GM23248 (cell line): ENCODE measurements around the gene ADGRV1. TPM values are rescaled to one million over a fixed set of nuclear protein-coding genes. Genes with fewer than 3 reads are reported as not detected.

Source experiments
- DNase-seq: peaks from one replicate; pipeline ENCODE4 v3.0.0-alpha.2; 2015
- H2AFZ ChIP-seq: fragments of 200-600 bp; sonication (generic); 2 replicates; pipeline ENCODE4 v1.6.1; 2016; ENCODE audit warnings: antibody characterized with exemption
- H3F3A ChIP-seq: fragments of 200-600 bp; sonication (generic); 2 replicates; pipeline ENCODE4 v1.6.1; 2016; ENCODE audit warnings: mild to moderate bottlenecking, antibody characterized with exemption, mixed run types; ENCODE audit not compliant: insufficient read depth
- H3K27ac ChIP-seq: fragments of 200-600 bp; sonication (generic); 2 replicates; pipeline ENCODE4 v1.5.1; 2016; ENCODE audit warnings: mild to moderate bottlenecking
- H3K27me3 ChIP-seq: fragments of 200-600 bp; sonication (generic); replicated peaks from 2 replicates; pipeline ENCODE4 v1.6.1; 2016; ENCODE audit warnings: mild to moderate bottlenecking; ENCODE audit not compliant: insufficient read depth
- H3K36me3 ChIP-seq: fragments of 200-600 bp; sonication (generic); 2 replicates; pipeline ENCODE4 v1.6.1; 2016; ENCODE audit warnings: low read depth, mild to moderate bottlenecking
- H3K4me1 ChIP-seq: fragments of 200-600 bp; sonication (generic); 2 replicates; pipeline ENCODE4 v1.6.1; 2016; ENCODE audit warnings: mild to moderate bottlenecking; ENCODE audit not compliant: insufficient read depth
- H3K4me2 ChIP-seq: fragments of 200-600 bp; sonication (generic); one replicate; pipeline ENCODE4 v1.6.1; 2016; ENCODE audit warnings: mild to moderate bottlenecking; ENCODE audit not compliant: unreplicated experiment
- H3K4me3 ChIP-seq: fragments of 200-600 bp; sonication (generic); 2 replicates; pipeline ENCODE4 v1.5.1; 2016; ENCODE audit warnings: mild to moderate bottlenecking
- H3K79me2 ChIP-seq: fragments of 200-600 bp; sonication (generic); 2 replicates; pipeline ENCODE4 v1.6.1; 2016; ENCODE audit warnings: mild to moderate bottlenecking; ENCODE audit not compliant: insufficient read depth
- H3K9ac ChIP-seq: fragments of 200-600 bp; sonication (generic); 2 replicates; pipeline ENCODE4 v1.6.1; 2016; ENCODE audit warnings: mild to moderate bottlenecking
- H3K9me2 ChIP-seq: fragments of 200-600 bp; sonication (generic); 2 replicates; pipeline ENCODE4 v1.6.1; 2016; ENCODE audit warnings: mixed run types, mild to moderate bottlenecking, moderate library complexity; ENCODE audit not compliant: insufficient read depth
- H3K9me3 ChIP-seq: fragments of 200-600 bp; sonication (generic); one replicate; pipeline ENCODE4 v1.6.1; 2017; ENCODE audit warnings: low read depth
- H4K20me1 ChIP-seq: fragments of 200-600 bp; sonication (generic); 2 replicates; pipeline ENCODE4 v1.6.0; 2016; ENCODE audit not compliant: insufficient read depth
- EZH2 ChIP-seq: fragments of 200-600 bp; sonication (generic); IDR thresholded peaks from 2 replicates; pipeline ENCODE4 v1.6.1; 2018; ENCODE audit warnings: antibody characterized with exemption, mild to moderate bottlenecking; ENCODE audit not compliant: insufficient read depth, poor library complexity, severe bottlenecking
- EZH2phosphoT487 ChIP-seq: fragments of 200-600 bp; sonication (generic); IDR thresholded peaks from 2 replicates; pipeline ENCODE4 v1.6.1; 2018; ENCODE audit warnings: antibody characterized with exemption, moderate library complexity, mild to moderate bottlenecking, low read depth; ENCODE audit not compliant: insufficient read depth
- WGBS, 2 experiments: methylation state at CpG; one replicate each; pipeline ENCODE4 v1.1.6; 2015 to 2017; ENCODE audit warnings: low lambda C conversion rate in 2 of 2, low coverage in 1 of 2; ENCODE audit errors: missing lambda C conversion rate in 2 of 2; 5-methylcytosine and 5-hydroxymethylcytosine counted together
- in situ Hi-C: fragments of 300-500 bp; cut with MboI; formaldehyde crosslinking; loops from 2 replicates; pipeline ENCODE4 v1.15.0; 2020
- polyA plus RNA-seq: library from polyadenylated mRNA; unstranded; fragments of >200 nt; fragmentation: Nextera tagmentation; extraction: Ambion mirVana; gene quantifications from 2 replicates; pipeline ENCODE4 v1.2.1, GENCODE V29; 2016
- total RNA-seq: library from RNA; depleted of rRNA; stranded (reverse); fragments of >200 nt; shearing (Covaris generic); gene quantifications from 2 replicates; pipeline ENCODE4 v1.2.3, GENCODE V29; 2014

ADGRV1 gene
- total and polyA plus RNA-seq, 2 experiments from 2014 or later = not detected

GRCh38 chr5:91090995-91091394 is 532.4 kb downstream of the ADGRV1 start:
- H3K4me3 ChIP-seq = no peak overlapping the region
- no peaks in the 10 kb centered on the region for H4K20me1 ChIP-seq
- no peak overlapping the region for H3K9ac ChIP-seq
- no peaks in the 10 kb centered on the region for H3K36me3 ChIP-seq
- no peak overlapping the region for H2AFZ ChIP-seq
- no peaks in the 10 kb centered on the region for H3K9me3 ChIP-seq
- no peaks in the 10 kb centered on the region for H3F3A ChIP-seq
- WGBS, 2 experiments = 38 to 56% methylated on average over 1 of the region's 1 CpG
- no peak for DNase-seq
- H3K4me1 ChIP-seq = no peaks in the 10 kb centered on the region
- no peak overlapping the region for H3K4me2 ChIP-seq
- in situ Hi-C loops = loop anchor here (10.0 kb wide), 1 partner anchor 156 kb away; no protein-coding TSS in a partner anchor
- no peak for TF ChIP-seq EZH2
- no peak for TF ChIP-seq EZH2phosphoT487
- no peaks in the 10 kb centered on the region for H3K9me2 ChIP-seq
- no peaks in the 10 kb centered on the region for H3K79me2 ChIP-seq
- peaks cover 4% of the 10 kb centered on the region; the same call in 1 of the 2 replicates for H3K27me3 ChIP-seq
- no peak overlapping the region for H3K27ac ChIP-seq

GRCh38 chr5:91091471-91092234 is 533.1 kb downstream of the ADGRV1 start:
- Histone ChIP-seq H3K4me2 (no peak overlapping the region), H3F3A (no peaks in the 10 kb centered on the region), H2AFZ (no peak overlapping the region), H3K9me3 (no peaks in the 10 kb centered on the region), H4K20me1 (no peaks in the 10 kb centered on the region), H3K4me3 (no peak overlapping the region), H3K79me2 (no peaks in the 10 kb centered on the region), H3K36me3 (no peaks in the 10 kb centered on the region), H3K9ac (no peak overlapping the region), H3K27ac (no peak overlapping the region), H3K9me2 (no peaks in the 10 kb centered on the region), H3K4me1 (no peaks in the 10 kb centered on the region), H3K27me3 (no peaks in the 10 kb centered on the region; the same call in 1 of the 2 replicates)
- WGBS, 2 experiments = 85 to 89% methylated on average over 4 of the region's 4 CpGs
- in situ Hi-C loops = loop anchor here (10.0 kb wide), 1 partner anchor 157 kb away; no protein-coding TSS in a partner anchor
- TF ChIP-seq EZH2phosphoT487 = no peak
- DNase-seq = no peak

- Histone ChIP-seq H3K4me2 (no peak overlapping the region), H3K27ac (no peak overlapping the region), H4K20me1 (no peaks in the 10 kb centered on the region), H3K36me3 (no peaks in the 10 kb centered on the region), H3K4me3 (no peak overlapping the region), H3F3A (no peaks in the 10 kb centered on the region), H3K27me3 (no peaks in the 10 kb centered on the region; the same call in 1 of the 2 replicates), H3K4me1 (no peaks in the 10 kb centered on the region), H2AFZ (no peak overlapping the region), H3K79me2 (no peaks in the 10 kb centered on the region), H3K9me3 (no peaks in the 10 kb centered on the region), H3K9ac (no peak overlapping the region), H3K9me2 (no peaks in the 10 kb centered on the region)
- in situ Hi-C loops = loop anchor here (10.0 kb wide), 1 partner anchor 158 kb away; no protein-coding TSS in a partner anchor
- DNase-seq = no peak
- 82 to 84% methylated on average over 8 of the region's 8 CpGs for WGBS, 2 experiments
- TF ChIP-seq EZH2 (no peak), EZH2phosphoT487 (no peak)
Measured at GRCh38 chr5:91092859-91093783, 534.5 kb downstream of the ADGRV1 start.

- Histone ChIP-seq H3K27ac (no peak overlapping the region), H3K9me3 (no peaks in the 10 kb centered on the region), H3K4me1 (peaks cover 5% of the 10 kb centered on the region; the same call in 1 of the 2 replicates), H3F3A (no peaks in the 10 kb centered on the region), H2AFZ (no peak overlapping the region), H3K27me3 (no peaks in the 10 kb centered on the region), H3K36me3 (no peaks in the 10 kb centered on the region), H3K9ac (no peak overlapping the region), H3K9me2 (no peaks in the 10 kb centered on the region), H4K20me1 (no peaks in the 10 kb centered on the region), H3K79me2 (no peaks in the 10 kb centered on the region), H3K4me3 (no peak overlapping the region), H3K4me2 (no peak overlapping the region)
- DNase-seq = no peak
- TF ChIP-seq EZH2phosphoT487 (no peak), EZH2 (no peak)
- WGBS, 2 experiments = 87% methylated on average over 3 of the region's 3 CpGs
- in situ Hi-C loops = loop anchor here (10.0 kb wide), 1 partner anchor 161 kb away; no protein-coding TSS in a partner anchor
Measured at GRCh38 chr5:91095313-91095712, 536.7 kb downstream of the ADGRV1 start.
